ENCODE measurements around the gene INTS11.

Gene INTS11

GRCh38 chr1:1336931-1337792 lies 12.7 kb upstream of the INTS11 start:
- ATAC-seq = no peak
- no peak for TF ChIP-seq ARNTL (CRISPR knock-in tag; IDR thresholded peaks at IDR 0.05; ENCODE audit: borderline replicate concordance, low read depth)
- TF ChIP-seq TSHZ2 (CRISPR knock-in tag; IDR thresholded peaks at IDR 0.05) = no peak
- no peak for TF ChIP-seq TCF4 (CRISPR knock-in tag; IDR thresholded peaks at IDR 0.05; ENCODE audit: borderline replicate concordance)
- TF ChIP-seq TOX (CRISPR knock-in tag; IDR thresholded peaks at IDR 0.05; ENCODE audit: borderline replicate concordance) = no peak
- TF ChIP-seq OSR1 (CRISPR knock-in tag; IDR thresholded peaks at IDR 0.05) = no peak
- TF ChIP-seq PATZ1 (CRISPR knock-in tag; IDR thresholded peaks at IDR 0.05; ENCODE audit: borderline replicate concordance) = no peak
- no peak for TF ChIP-seq ZFP3 (CRISPR knock-in tag; IDR thresholded peaks at IDR 0.05)
- no peak for TF ChIP-seq PPARA (CRISPR knock-in tag; IDR thresholded peaks at IDR 0.05; ENCODE audit: borderline replicate concordance)
- TF ChIP-seq BACH2 (CRISPR knock-in tag; IDR thresholded peaks at IDR 0.05; ENCODE audit: borderline replicate concordance) = no peak
- TF ChIP-seq ZNF8 (CRISPR knock-in tag; IDR thresholded peaks at IDR 0.05) = no peak
- TF ChIP-seq POU6F1 (CRISPR knock-in tag; IDR thresholded peaks at IDR 0.05; ENCODE audit: borderline replicate concordance, low read depth) = no peak
- TF ChIP-seq ZC3H10 (CRISPR knock-in tag; IDR thresholded peaks at IDR 0.05) = no peak
- TF ChIP-seq CSRNP3 (CRISPR knock-in tag; IDR thresholded peaks at IDR 0.05) = no peak

- no peak for ATAC-seq
- TF ChIP-seq ZNF565 (CRISPR knock-in tag; conservative IDR thresholded peaks at IDR 0.05; ENCODE audit: low read depth) (no peak), CSDC2 (CRISPR knock-in tag; IDR thresholded peaks at IDR 0.05) (no peak), RARB (CRISPR knock-in tag; IDR thresholded peaks at IDR 0.05) (no peak), ZC3H10 (CRISPR knock-in tag; IDR thresholded peaks at IDR 0.05) (no peak), ZFP30 (CRISPR knock-in tag; IDR thresholded peaks at IDR 0.05) (no peak), POU6F1 (CRISPR knock-in tag; IDR thresholded peaks at IDR 0.05; ENCODE audit: borderline replicate concordance, low read depth) (no peak), TSHZ2 (CRISPR knock-in tag; IDR thresholded peaks at IDR 0.05) (no peak)
These were observed 12.0 kb upstream of the INTS11 start for GRCh38 chr1:1336446-1336845.
